Stimulated activated naive CD8-positive, alpha-beta T cell treated with anti-CD3 and anti-CD28 coated beads, Interleukin-15, amount 100 ng/mL, for 72 hours (primary cell): ENCODE measurements around the gene CCNI2.

Experiments used
- ATAC-seq: fragments of 150-1000 bp; cut with Tn5 transposase; 2 replicates; pipeline ENCODE4 v1.10.0; 2021; ENCODE audit warnings: mild to moderate bottlenecking, moderate library complexity
- DNase-seq, 2 donors: peaks; one replicate each; pipeline ENCODE4 v3.0.0; 2021 to 2022
- H3K27ac Mint-ChIP-seq, 2 donors: one replicate each; pipeline ENCODE4 v1.8.0; 2022; ENCODE audit warnings: mild to moderate bottlenecking in 2 of 2, mixed read lengths in 2 of 2, moderate library complexity in 2 of 2
- H3K27me3 Mint-ChIP-seq: one replicate; pipeline ENCODE4 v1.8.0; 2022; ENCODE audit warnings: mixed read lengths
- H3K4me1 Mint-ChIP-seq: one replicate; pipeline ENCODE4 v1.8.0; 2022; ENCODE audit warnings: mild to moderate bottlenecking, mixed read lengths
- H3K4me3 Mint-ChIP-seq, 2 donors: one replicate each; pipeline ENCODE4 v1.8.0; 2022; ENCODE audit warnings: mild to moderate bottlenecking in 2 of 2, mixed read lengths in 2 of 2, moderate library complexity in 1 of 2
- H3K9me3 Mint-ChIP-seq, 2 donors: one replicate each; pipeline ENCODE4 v1.8.0; 2022; ENCODE audit warnings: mixed read lengths in 2 of 2

The CCNI2 gene

GRCh38 chr5:132768485-132768868, 21.3 kb downstream of the CCNI2 start:
- no peak for DNase-seq

GRCh38 chr5:132770476-132771159, 23.4 kb downstream of the CCNI2 start:
- Mint-ChIP-seq H3K4me3 (no peak overlapping the region), H3K27me3 (peaks cover 16% of the 10 kb centered on the region), H3K4me1 (peaks cover 11% of the 10 kb centered on the region), H3K9me3 (no peaks in the 10 kb centered on the region), H3K27ac (no peak overlapping the region)
- ATAC-seq, result no peak
- no peak for DNase-seq

More at GRCh38 chr5:132768485-132768868, 21.3 kb downstream of the CCNI2 start:
- no peak for ATAC-seq
- Mint-ChIP-seq H3K9me3 (no peaks in the 10 kb centered on the region), H3K4me1 (peaks cover 7% of the 10 kb centered on the region), H3K27ac (no peak overlapping the region), H3K27me3 (no peaks in the 10 kb centered on the region), H3K4me3 (no peak overlapping the region)

GRCh38 chr5:132771503-132771998, 24.3 kb downstream of the CCNI2 start:
- DNase-seq (no peak), ATAC-seq (no peak)
- H3K4me3 Mint-ChIP-seq, result no peak overlapping the region
- H3K27ac Mint-ChIP-seq, result no peak overlapping the region
- peaks cover 20% of the 10 kb centered on the region for H3K4me1 Mint-ChIP-seq
- no peaks in the 10 kb centered on the region for H3K9me3 Mint-ChIP-seq
- H3K27me3 Mint-ChIP-seq, result peaks cover 16% of the 10 kb centered on the region

GRCh38 chr5:132772291-132773070, 25.3 kb downstream of the CCNI2 start:
- H3K4me1 Mint-ChIP-seq, result peaks cover 21% of the 10 kb centered on the region
- H3K4me3 Mint-ChIP-seq, result no peak overlapping the region
- no peaks in the 10 kb centered on the region for H3K9me3 Mint-ChIP-seq
- peaks cover 16% of the 10 kb centered on the region for H3K27me3 Mint-ChIP-seq
- ATAC-seq, result no peak
- no peak for DNase-seq
- no peak overlapping the region for H3K27ac Mint-ChIP-seq

GRCh38 chr5:132773114-132773513, 25.9 kb downstream of the CCNI2 start:
- peaks cover 25% of the 10 kb centered on the region for H3K4me1 Mint-ChIP-seq
- no peak for DNase-seq
- peaks cover 21% of the 10 kb centered on the region for H3K27me3 Mint-ChIP-seq
- peak overlapping the region in 1 of 2 donors; percentile 81 for H3K27ac Mint-ChIP-seq
- no peaks in the 10 kb centered on the region for H3K9me3 Mint-ChIP-seq
- no peak overlapping the region for H3K4me3 Mint-ChIP-seq
- ATAC-seq, result no peak

GRCh38 chr5:132773601-132774355, 26.6 kb downstream of the CCNI2 start:
- no peak for DNase-seq
- Mint-ChIP-seq H3K4me1 (peaks cover 23% of the 10 kb centered on the region), H3K4me3 (no peak overlapping the region), H3K27me3 (peaks cover 28% of the 10 kb centered on the region), H3K9me3 (no peaks in the 10 kb centered on the region), H3K27ac (peak overlapping the region in 1 of 2 donors; percentile 81)
- ATAC-seq, result no peak

- no peak for ATAC-seq
- H3K9me3 Mint-ChIP-seq, result no peaks in the 10 kb centered on the region
- no peak overlapping the region for H3K27ac Mint-ChIP-seq
- no peak overlapping the region for H3K4me3 Mint-ChIP-seq
- H3K4me1 Mint-ChIP-seq, result peaks cover 23% of the 10 kb centered on the region
- H3K27me3 Mint-ChIP-seq, result peaks cover 34% of the 10 kb centered on the region
- DNase-seq, result no peak
Measured at GRCh38 chr5:132774406-132774805, 27.2 kb downstream of the CCNI2 start.

GRCh38 chr5:132774896-132775295, 27.7 kb downstream of the CCNI2 start:
- ATAC-seq (no peak), DNase-seq (no peak)
- Mint-ChIP-seq H3K4me3 (no peak overlapping the region), H3K9me3 (no peaks in the 10 kb centered on the region), H3K27ac (peak overlapping the region in 1 of 2 donors; percentile 61), H3K27me3 (peaks cover 39% of the 10 kb centered on the region), H3K4me1 (peaks cover 26% of the 10 kb centered on the region)

- Mint-ChIP-seq H3K27me3 (peaks cover 42% of the 10 kb centered on the region), H3K4me1 (peaks cover 29% of the 10 kb centered on the region), H3K27ac (no peak overlapping the region), H3K4me3 (peak overlapping the region in 1 of 2 donors; percentile 74), H3K9me3 (no peaks in the 10 kb centered on the region)
- DNase-seq (no peak), ATAC-seq (no peak)
Measured at GRCh38 chr5:132775476-132775961, 28.3 kb downstream of the CCNI2 start.

GRCh38 chr5:132776131-132776937, 29.1 kb downstream of the CCNI2 start:
- Mint-ChIP-seq H3K27ac (peak overlapping the region in 1 of 2 donors; percentile 20), H3K4me1 (peaks cover 36% of the 10 kb centered on the region), H3K9me3 (no peaks in the 10 kb centered on the region), H3K27me3 (peaks cover 45% of the 10 kb centered on the region), H3K4me3 (peak overlapping the region; percentile 74 to 84)
- ATAC-seq (peak; percentile 51), DNase-seq (peak; percentile 12 to 17)

GRCh38 chr5:132776938-132777208, 29.6 kb downstream of the CCNI2 start:
- DNase-seq (no peak), ATAC-seq (no peak)
- Mint-ChIP-seq H3K27me3 (peaks cover 51% of the 10 kb centered on the region), H3K4me1 (peaks cover 41% of the 10 kb centered on the region), H3K9me3 (no peaks in the 10 kb centered on the region), H3K27ac (no peak overlapping the region), H3K4me3 (no peak overlapping the region)

GRCh38 chr5:132777209-132778069, 30.2 kb downstream of the CCNI2 start, which contains the start of gene SEPTIN8:
Gene SEPTIN8, minus strand, starts transcription at chr5:132777239. Its CDS starts 102 bp downstream, at chr5:132777137.
- peak; percentile 52 to 59 for DNase-seq
- Mint-ChIP-seq H3K4me3 (peak within 1 kb of the TSS; percentile 79 to 84), H3K9me3 (no peaks in the 10 kb centered on the region), H3K27me3 (peaks cover 56% of the 10 kb centered on the region), H3K27ac (peak within 1 kb of the TSS; percentile 20 to 91), H3K4me1 (peaks cover 41% of the 10 kb centered on the region)
- ATAC-seq, result peak; percentile 78

GRCh38 chr5:132778129-132778528, 30.9 kb downstream of the CCNI2 start:
- Mint-ChIP-seq H3K9me3 (no peaks in the 10 kb centered on the region), H3K4me3 (peak overlapping the region; percentile 79), H3K4me1 (peaks cover 41% of the 10 kb centered on the region), H3K27ac (peak overlapping the region; percentile 19 to 91), H3K27me3 (peaks cover 56% of the 10 kb centered on the region)
- DNase-seq (no peak), ATAC-seq (no peak)

GRCh38 chr5:132778856-132779255, 31.6 kb downstream of the CCNI2 start:
- H3K9me3 Mint-ChIP-seq, result no peaks in the 10 kb centered on the region

More at GRCh38 chr5:132778856-132779255, 31.6 kb downstream of the CCNI2 start:
- Mint-ChIP-seq H3K4me1 (peaks cover 41% of the 10 kb centered on the region), H3K27me3 (peaks cover 56% of the 10 kb centered on the region), H3K27ac (no peak overlapping the region), H3K4me3 (no peak overlapping the region)
- DNase-seq, result no peak
- no peak for ATAC-seq
